BLaER1 treated with 17β-estradiol and CSF1 and Interleukin-3, amounts not matched to agents 10 nM and 100 nM (cell line): ENCODE results near the gene GNLY.
"Not testable (repeated sequence)": the region's sequence is repeated elsewhere in the genome, so short reads cannot be mapped to it uniquely, and the experiment has no call there.

Experiments
- H3K27ac ChIP-seq, 11 experiments: shearing (Covaris generic); formaldehyde crosslinking; 2 replicates each; pipeline ENCODE4 v1.8.1; 2022
- H3K27me3 ChIP-seq, 11 experiments: shearing (Covaris generic); formaldehyde crosslinking; 2 replicates each; pipeline ENCODE4 v1.8.1; 2022
- H3K36me3 ChIP-seq, 11 experiments: shearing (Covaris generic); formaldehyde crosslinking; 2 replicates each; pipeline ENCODE4 v1.8.1; 2022
- H3K4me1 ChIP-seq, 10 experiments: shearing (Covaris generic); formaldehyde crosslinking; 2 replicates each; pipeline ENCODE4 v1.8.1; 2022
- H3K4me2 ChIP-seq, 11 experiments: shearing (Covaris generic); formaldehyde crosslinking; 2 replicates each; pipeline ENCODE4 v1.8.1; 2022
- H3K4me3 ChIP-seq, 10 experiments: shearing (Covaris generic); formaldehyde crosslinking; 2 replicates each; pipeline ENCODE4 v1.8.1; 2022
- H3K9ac ChIP-seq, 11 experiments: shearing (Covaris generic); formaldehyde crosslinking; 2 replicates each; pipeline ENCODE4 v1.8.1; 2022
- H3K9me3 ChIP-seq, 11 experiments: shearing (Covaris generic); formaldehyde crosslinking; replicated peaks in 1 of 11; 2 replicates each; pipeline ENCODE4 v1.8.1; 2022
- H4K20me1 ChIP-seq, 11 experiments: shearing (Covaris generic); formaldehyde crosslinking; 2 replicates each; pipeline ENCODE4 v1.8.1; 2022
- Cebpa-rat ChIP-seq, 11 experiments: shearing (Covaris generic); IDR thresholded peaks; 2 replicates each; pipeline ENCODE4 v1.8.1; 2022

Gene GNLY

GRCh38 chr2:85668009-85668856 is 25.9 kb upstream of the GNLY start, which contains the start of gene SFTPB:
Gene SFTPB, minus strand, starts transcription at chr2:85668199. Its CDS starts 16 bp downstream, at chr2:85668183.
- Histone ChIP-seq H4K20me1 (peaks cover 0 to 5% (median 0%) of the 10 kb centered on the region in 11 experiments; a peak in 1 of 22 replicates), H3K4me1 (peaks cover 9 to 33% (median 17%) of the 10 kb centered on the region in 10 experiments; a peak in 19 of 20 replicates), H3K4me2 (peak within 1 kb of the TSS in 9 of 11 experiments; percentile 9 to 47 (median 35); a peak in 11 of 22 replicates), H3K9me3 (no peaks in the 10 kb centered on the region), H3K27me3 (no peaks in the 10 kb centered on the region), H3K9ac (0 out of 22 replicates have a peak within 1 kb of the TSS, but pooled peaks of 2 of the 11 experiments have one; percentile 5 to 20), H3K36me3 (no peaks in the 10 kb centered on the region), H3K4me3 (no peak within 1 kb of the TSS), H3K27ac (peak within 1 kb of the TSS in 1 of 11 experiments; percentile 3; a peak in 1 of 22 replicates)
- no peak for TF ChIP-seq Cebpa-rat (IDR thresholded peaks at IDR 0.05)

DNA sequence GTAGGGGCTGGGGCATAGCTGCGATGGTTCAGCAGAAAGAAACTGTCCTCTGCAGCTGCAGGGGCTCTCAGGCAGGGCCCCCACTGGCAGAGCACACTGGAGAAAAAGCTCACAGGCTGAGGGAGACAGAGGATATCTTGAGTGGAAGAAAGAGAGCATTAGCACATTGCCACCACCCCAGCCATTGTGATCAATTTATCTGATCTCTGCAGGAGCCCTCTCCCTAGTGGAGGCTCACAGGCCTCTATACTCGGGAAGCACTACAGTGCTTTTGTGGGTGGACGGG is 25.4 kb upstream of the GNLY start:
- no peaks in the 10 kb centered on the region for H3K27me3 ChIP-seq
- H3K4me3 ChIP-seq: no peak overlapping the region
- H3K36me3 ChIP-seq: no peaks in the 10 kb centered on the region
- H4K20me1 ChIP-seq: no peaks in the 10 kb centered on the region; a peak in 1 of 22 replicates
- H3K4me2 ChIP-seq: peak overlapping the region in 8 of 11 experiments; percentile 9 to 47 (median 36); a peak in 11 of 22 replicates
- no peak for TF ChIP-seq Cebpa-rat (IDR thresholded peaks at IDR 0.05)
- H3K9ac ChIP-seq: 0 out of 22 replicates have a peak overlapping the region, but pooled peaks of 1 of the 11 experiments have one; percentile 5
- peak overlapping the region in 1 of 11 experiments; percentile 3; a peak in 1 of 22 replicates for H3K27ac ChIP-seq
- H3K4me1 ChIP-seq: peaks cover 9 to 33% (median 17%) of the 10 kb centered on the region in 10 experiments; a peak in 19 of 20 replicates
- H3K9me3 ChIP-seq: no peaks in the 10 kb centered on the region

GRCh38 chr2:85669549-85669948 is 24.6 kb upstream of the GNLY start:
- H3K27me3 ChIP-seq: no peaks in the 10 kb centered on the region
- no peak overlapping the region for H3K9ac ChIP-seq
- no peak overlapping the region for H3K27ac ChIP-seq
- no peak overlapping the region for H3K4me2 ChIP-seq
- H3K9me3 ChIP-seq: no peaks in the 10 kb centered on the region
- H3K4me1 ChIP-seq: peaks cover 9 to 33% (median 17%) of the 10 kb centered on the region in 10 experiments; a peak in 19 of 20 replicates
- TF ChIP-seq Cebpa-rat (IDR thresholded peaks at IDR 0.05): no peak
- no peaks in the 10 kb centered on the region; a peak in 1 of 22 replicates for H4K20me1 ChIP-seq
- no peaks in the 10 kb centered on the region for H3K36me3 ChIP-seq
- H3K4me3 ChIP-seq: no peak overlapping the region

DNA sequence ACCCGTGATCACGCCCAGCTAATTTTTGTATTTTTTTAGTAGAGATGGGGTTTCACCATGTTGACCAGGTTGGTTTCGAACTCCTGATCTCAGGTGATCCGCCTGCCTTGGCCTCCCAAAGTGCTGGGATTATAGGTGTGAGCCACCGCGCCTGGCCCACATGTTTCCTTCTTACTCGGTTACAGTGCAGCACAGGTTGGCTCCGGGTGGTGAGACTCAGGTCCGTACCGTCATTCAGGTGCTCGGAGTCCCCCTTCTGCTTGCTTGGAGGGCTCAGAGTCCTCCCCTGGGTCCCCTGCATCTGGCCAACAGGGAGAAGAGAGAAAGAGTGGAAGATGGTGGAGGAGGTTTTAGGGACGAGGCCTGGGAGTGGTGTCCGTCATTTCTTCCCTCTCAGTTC is 23.7 kb upstream of the GNLY start:
- not testable (repeated sequence) for H4K20me1 ChIP-seq, H3K36me3 ChIP-seq, H3K9ac ChIP-seq, H3K27ac ChIP-seq, H3K4me2 ChIP-seq, H3K9me3 ChIP-seq, H3K4me3 ChIP-seq, H3K27me3 ChIP-seq
- peaks cover 9 to 33% (median 17%) of the 10 kb centered on the region in 10 experiments; a peak in 19 of 20 replicates for H3K4me1 ChIP-seq

GRCh38 chr2:85672456-85672855 is 21.7 kb upstream of the GNLY start:
- no peak for TF ChIP-seq Cebpa-rat (IDR thresholded peaks at IDR 0.05)
- no peak overlapping the region for H3K9ac ChIP-seq
- H3K27me3 ChIP-seq: no peaks in the 10 kb centered on the region

GRCh38 chr2:85673716-85674375 is 20.3 kb upstream of the GNLY start:
- Histone ChIP-seq H3K4me1 (peaks cover 0 to 24% (median 14%) of the 10 kb centered on the region in 10 experiments; a peak in 19 of 20 replicates), H3K4me2 (no peak overlapping the region), H3K27ac (no peak overlapping the region), H3K9ac (no peak overlapping the region), H3K4me3 (no peak overlapping the region), H3K9me3 (no peaks in the 10 kb centered on the region), H3K27me3 (no peaks in the 10 kb centered on the region), H3K36me3 (no peaks in the 10 kb centered on the region), H4K20me1 (no peaks in the 10 kb centered on the region)
- TF ChIP-seq Cebpa-rat (IDR thresholded peaks at IDR 0.05): no peak

More at GRCh38 chr2:85672456-85672855, 21.7 kb upstream of the GNLY start:
- peak overlapping the region in 5 of 11 experiments; percentile 1 to 44 (median 27); a peak in 8 of 22 replicates for H3K4me2 ChIP-seq
- no peak overlapping the region for H3K4me3 ChIP-seq
- no peak overlapping the region for H3K27ac ChIP-seq
- no peaks in the 10 kb centered on the region for H3K9me3 ChIP-seq
- H4K20me1 ChIP-seq: no peaks in the 10 kb centered on the region; a peak in 1 of 22 replicates
- H3K36me3 ChIP-seq: no peaks in the 10 kb centered on the region
- H3K4me1 ChIP-seq: peaks cover 8 to 27% (median 17%) of the 10 kb centered on the region in 10 experiments; a peak in 18 of 20 replicates

DNA sequence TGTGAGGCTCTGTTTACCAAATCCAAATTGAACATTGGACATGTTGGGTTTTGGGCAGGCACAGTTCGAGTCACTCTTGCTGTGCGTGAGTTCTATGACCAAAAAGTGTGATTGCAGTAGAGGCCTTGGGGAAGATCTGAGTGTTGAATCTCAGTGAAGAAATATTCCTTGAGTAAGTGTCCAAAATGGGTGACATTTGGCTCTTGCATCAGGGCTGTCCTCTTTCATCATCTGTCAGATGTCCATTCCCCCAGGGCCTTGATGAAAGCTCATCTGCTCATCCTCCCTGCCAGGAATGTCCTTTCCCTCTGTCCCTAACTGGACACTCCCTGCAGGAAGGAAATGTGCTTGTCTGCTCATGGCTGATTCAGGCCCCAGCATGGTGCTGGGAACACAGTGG is 19.7 kb upstream of the GNLY start:
- TF ChIP-seq Cebpa-rat (IDR thresholded peaks at IDR 0.05): no peak
- H3K27ac ChIP-seq: no peak overlapping the region
- H3K27me3 ChIP-seq: no peaks in the 10 kb centered on the region

GRCh38 chr2:85675427-85675826 is 18.7 kb upstream of the GNLY start:
- no peak for TF ChIP-seq Cebpa-rat (IDR thresholded peaks at IDR 0.05)
- no peaks in the 10 kb centered on the region for H3K27me3 ChIP-seq
- no peak overlapping the region for H3K27ac ChIP-seq
- no peaks in the 10 kb centered on the region for H3K9me3 ChIP-seq
- H3K36me3 ChIP-seq: no peaks in the 10 kb centered on the region
- H3K4me1 ChIP-seq: peaks cover 0 to 30% (median 16%) of the 10 kb centered on the region in 10 experiments; a peak in 17 of 20 replicates
- no peak overlapping the region for H3K4me3 ChIP-seq
- no peak overlapping the region for H3K4me2 ChIP-seq
- no peaks in the 10 kb centered on the region for H4K20me1 ChIP-seq
- no peak overlapping the region for H3K9ac ChIP-seq

More for the DNA sequence above, 19.7 kb upstream of the GNLY start:
- Histone ChIP-seq H4K20me1 (no peaks in the 10 kb centered on the region), H3K9me3 (no peaks in the 10 kb centered on the region), H3K4me2 (no peak overlapping the region), H3K4me1 (peaks cover 0 to 30% (median 16%) of the 10 kb centered on the region in 10 experiments; a peak in 17 of 20 replicates), H3K36me3 (no peaks in the 10 kb centered on the region), H3K9ac (no peak overlapping the region), H3K4me3 (no peak overlapping the region)
